SK-N-MC (cell line): ENCODE data around the gene GOLGA6D.

Source experiments
- EZH2 ChIP-seq: fragments of 200-600 bp; sonication (generic); IDR thresholded peaks from one replicate; pipeline ENCODE4 v1.6.1; 2017; ENCODE audit warnings: antibody characterized with exemption
- FOXP2 ChIP-seq: optimal IDR thresholded peaks from 2 replicates; pipeline ENCODE3; 2011; ENCODE audit warnings: mild to moderate bottlenecking, moderate library complexity; ENCODE audit not compliant: insufficient read depth; ENCODE audit errors: extremely low read length, control extremely low read depth
- POLR2AphosphoS5 ChIP-seq: IDR thresholded peaks from 2 replicates; pipeline ENCODE4 v1.6.1; 2012; ENCODE audit warnings: mild to moderate bottlenecking, low read depth, low read length, borderline replicate concordance

GRCh38 chr15:75302318-75302717, 19.7 kb downstream of the GOLGA6D start:
- TF ChIP-seq EZH2 (no peak), POLR2AphosphoS5 (no peak), FOXP2 (no peak)
